H1 (cell line): Measurements from ENCODE around the gene IL17RA. TPM values are rescaled to one million over a fixed set of nuclear protein-coding genes. Genes with fewer than 3 reads are reported as not detected.

Experiments used
- CTCF ChIA-PET: fragments of 300-600 bp; sonication (Branson Sonifier 250); formaldehyde crosslinking; loops from one replicate; lab custom pipeline; 2021; ENCODE audit not compliant: partially characterized antibody; lab: Charles Lee
- POLR2A ChIA-PET: fragments of 300-600 bp; sonication (Branson Sonifier 250); formaldehyde crosslinking; loops from one replicate; lab custom pipeline; 2021; ENCODE audit warnings: inconsistent platforms; ENCODE audit not compliant: partially characterized antibody; lab: Charles Lee
- DNase-seq, 2 experiments: peaks; one replicate each; pipeline versions ENCODE4 v3.0.0 to v3.0.0-alpha.2; 2010 to 2022; ENCODE audit warnings: low spot score in 2 of 2, low read depth in 1 of 2, mixed read lengths in 1 of 2
- FAIRE-seq: peaks from 2 replicates; lab custom pipeline; 2011; peaks lifted over from hg19 to GRCh38; lab: Jason Lieb, UNC
- H2AFZ ChIP-seq: 2 replicates; pipeline ENCODE4 v1.8.1; 2012; ENCODE audit warnings: low read length, inconsistent platforms
- H2AK5ac ChIP-seq: 2 replicates; pipeline ENCODE4 v1.6.1; 2013; ENCODE audit warnings: low read depth, low read length
- H2BK120ac ChIP-seq: replicated peaks from 2 replicates; pipeline ENCODE3; 2013; ENCODE audit warnings: low read depth, low read length, inconsistent platforms
- H2BK12ac ChIP-seq: 2 replicates; pipeline ENCODE4 v1.6.1; 2013; ENCODE audit warnings: low read depth, low read length
- H2BK15ac ChIP-seq: 2 replicates; pipeline ENCODE4 v1.6.1; 2013; ENCODE audit warnings: low read length
- H2BK20ac ChIP-seq: 2 replicates; pipeline ENCODE4 v1.6.1; 2013; ENCODE audit warnings: low read length
- H2BK5ac ChIP-seq: 2 replicates; pipeline ENCODE4 v1.6.1; 2013; ENCODE audit warnings: low read depth, low read length
- H3K14ac ChIP-seq: 2 replicates; pipeline ENCODE4 v1.6.1; 2013; ENCODE audit warnings: inconsistent platforms; ENCODE audit not compliant: insufficient read length
- H3K18ac ChIP-seq: 2 replicates; pipeline ENCODE4 v1.6.1; 2013; ENCODE audit warnings: low read length; ENCODE audit errors: extremely low read depth
- H3K23ac ChIP-seq: 2 replicates; pipeline ENCODE4 v1.6.1; 2013; ENCODE audit warnings: inconsistent platforms; ENCODE audit not compliant: insufficient read length
- H3K23me2 ChIP-seq: 2 replicates; pipeline ENCODE4 v1.6.1; 2013; ENCODE audit warnings: low read depth, low read length
- H3K27ac ChIP-seq: 2 replicates; pipeline ENCODE4 v1.6.1; 2011; ENCODE audit warnings: low read depth, low read length, inconsistent platforms
- H3K27me3 ChIP-seq, 4 experiments: replicated peaks in 1 of 4; 1 replicate in 1 of 4; 2 replicates in 3 of 4; pipeline versions ENCODE4 v1.6.1 to v1.8.1; 2011 to 2013; ENCODE audit warnings: low read length in 3 of 4, mild to moderate bottlenecking in 3 of 4, inconsistent platforms in 2 of 4, mixed read lengths in 2 of 4, moderate library complexity in 1 of 4; ENCODE audit not compliant: control insufficient read depth in 3 of 4, insufficient read depth in 3 of 4; ENCODE audit errors: extremely low read depth in 1 of 4
- H3K36me3 ChIP-seq, 4 experiments: 2 replicates each; pipeline versions ENCODE4 v1.6.1 to v1.8.1; 2011 to 2013; ENCODE audit warnings: mild to moderate bottlenecking in 4 of 4, low read length in 3 of 4, moderate library complexity in 2 of 4, control low read depth in 1 of 4, inconsistent platforms in 1 of 4; ENCODE audit not compliant: insufficient read depth in 4 of 4, control insufficient read depth in 2 of 4
- H3K4ac ChIP-seq: replicated peaks from 2 replicates; pipeline ENCODE3; 2013; ENCODE audit warnings: low read length, low read depth, mixed read lengths, inconsistent platforms; ENCODE audit not compliant: insufficient read length
- H3K4me1 ChIP-seq, 4 experiments: replicated peaks in 1 of 4; 1 replicate in 1 of 4; 2 replicates in 3 of 4; pipeline versions ENCODE4 v1.6.1 to v1.8.1; 2011 to 2013; ENCODE audit warnings: low read length in 3 of 4, inconsistent platforms in 2 of 4, mixed read lengths in 1 of 4; ENCODE audit not compliant: insufficient read depth in 4 of 4, control insufficient read depth in 3 of 4
- H3K4me2 ChIP-seq, 2 experiments: 2 replicates each; pipeline versions ENCODE4 v1.6.1 to v1.8.1; 2011 to 2013; ENCODE audit warnings: low read depth in 2 of 2, low read length in 2 of 2, control low read depth in 1 of 2, inconsistent platforms in 1 of 2, mild to moderate bottlenecking in 1 of 2; ENCODE audit not compliant: insufficient read depth in 1 of 2
- H3K4me3 ChIP-seq, 4 experiments: fragments of 200-600, 300-600 bp in 1 of 4; sonication (generic), shearing (Covaris generic), sonication (Bioruptor Twin) in 1 of 4; 2 replicates each; pipeline versions ENCODE4 v1.5.1 to v1.8.1; 2011 to 2016; ENCODE audit warnings: low read length in 4 of 4, low read depth in 3 of 4, control low read depth in 2 of 4, inconsistent platforms in 2 of 4, mild to moderate bottlenecking in 2 of 4, mixed read lengths in 1 of 4, moderate library complexity in 1 of 4; ENCODE audit not compliant: insufficient read depth in 2 of 4; ENCODE audit errors: extremely low read depth in 1 of 4
- H3K56ac ChIP-seq: replicated peaks from 2 replicates; pipeline ENCODE3; 2013; ENCODE audit warnings: low read depth, mild to moderate bottlenecking, mixed read lengths, low read length, inconsistent platforms; ENCODE audit not compliant: insufficient read length
- H3K79me1 ChIP-seq: 2 replicates; pipeline ENCODE4 v1.6.1; 2013; ENCODE audit warnings: low read depth, low read length, control low read depth
- H3K79me2 ChIP-seq, 2 experiments: 2 replicates each; pipeline versions ENCODE4 v1.6.1 to v1.8.1; 2012 to 2013; ENCODE audit warnings: low read length in 2 of 2, mild to moderate bottlenecking in 2 of 2, inconsistent platforms in 1 of 2; ENCODE audit not compliant: insufficient read depth in 2 of 2, control insufficient read depth in 1 of 2
- H3K9ac ChIP-seq, 4 experiments: replicated peaks in 1 of 4; 1 replicate in 1 of 4; 2 replicates in 3 of 4; pipeline versions ENCODE4 v1.6.1 to v1.8.1; 2011 to 2013; ENCODE audit warnings: low read depth in 3 of 4, low read length in 3 of 4, control low read depth in 2 of 4, mild to moderate bottlenecking in 2 of 4, moderate library complexity in 2 of 4, inconsistent platforms in 1 of 4; ENCODE audit errors: extremely low read depth in 1 of 4
- H3K9me3 ChIP-seq, 2 experiments: 2 replicates each; pipeline versions ENCODE4 v1.6.1 to v1.8.1; 2012 to 2013; ENCODE audit warnings: mild to moderate bottlenecking in 2 of 2, moderate library complexity in 2 of 2, control low read depth in 1 of 2, inconsistent platforms in 1 of 2, low read depth in 1 of 2, low read length in 1 of 2, mixed read lengths in 1 of 2; ENCODE audit not compliant: insufficient read depth in 2 of 2
- H4K20me1 ChIP-seq, 2 experiments: replicated peaks in 1 of 2; 2 replicates each; pipeline versions ENCODE3 to v1.8.1; 2011 to 2013; ENCODE audit warnings: inconsistent platforms in 2 of 2, low read length in 2 of 2, mild to moderate bottlenecking in 1 of 2; ENCODE audit not compliant: insufficient read depth in 2 of 2, control insufficient read depth in 1 of 2
- H4K5ac ChIP-seq: 2 replicates; pipeline ENCODE4 v1.6.1; 2013; ENCODE audit warnings: low read length, low read depth, mixed read lengths, inconsistent platforms; ENCODE audit not compliant: insufficient read length
- H4K8ac ChIP-seq: 2 replicates; pipeline ENCODE4 v1.8.0; 2013; ENCODE audit warnings: mild to moderate bottlenecking, moderate library complexity, low read length, inconsistent platforms; ENCODE audit not compliant: insufficient read depth; ENCODE audit errors: extremely low read depth
- H4K91ac ChIP-seq: replicated peaks from 2 replicates; pipeline ENCODE3; 2013; ENCODE audit warnings: low read length, mixed read lengths, inconsistent platforms; ENCODE audit not compliant: insufficient read length
- ASH2L ChIP-seq: fragments of 200-600, 300-600 bp; sonication (generic); IDR thresholded peaks from one replicate; pipeline ENCODE4 v1.7.1; 2017; ENCODE audit warnings: low read length
- YY1 ChIP-seq: IDR thresholded peaks from 2 replicates; pipeline ENCODE4 v1.6.1; 2011; ENCODE audit warnings: low read depth, mild to moderate bottlenecking, low read length
- WGBS, 2 experiments: shearing (Covaris generic) in 1 of 2; methylation state at CpG; one replicate each; pipeline versions ENCODE4 v1.1.6 to v1.1.7; 2013 to 2015; ENCODE audit warnings: low lambda C conversion rate in 2 of 2, mixed read lengths in 2 of 2, inconsistent platforms in 1 of 2, low coverage in 1 of 2, missing lambda C conversion rate in 1 of 2; ENCODE audit not compliant: insufficient replicate concordance in 2 of 2, insufficient coverage in 1 of 2, insufficient read length in 1 of 2; ENCODE audit errors: extremely low coverage in 1 of 2, missing lambda C conversion rate in 1 of 2; 5-methylcytosine and 5-hydroxymethylcytosine counted together
- polyA plus RNA-seq, 7 experiments: library from polyadenylated mRNA; depleted of rRNA in 3 of 7; stranded (reverse) in 5 of 7; unstranded in 2 of 7; fragments of >200 nt in 5 of 7; fragments of 200-250 nt in 2 of 7; gene quantifications; 1 replicate in 5 of 7; 2 replicates in 1 of 7; 4 replicates in 1 of 7; pipeline versions ENCODE4 v1.2.1 to v1.2.3, GENCODE V29; 2011 to 2013; ENCODE audit warnings: missing spikeins in 2 of 7, mixed read lengths in 2 of 7
- total RNA-seq: library from RNA; stranded (reverse); fragmentation: NEBNext Ultra II Directional; extraction: Animal tissue kit (Norgen Biotek cat#: 25700); gene quantifications from 2 replicates; pipeline ENCODE4 v1.2.1, GENCODE V29; 2021

IL17RA gene
- total and polyA plus RNA-seq, 2 of the 8 experiments (the other 6 are each of a cell fraction or from before 2014, with no cell fraction given), result 5.6 to 9.9 TPM

DNA sequence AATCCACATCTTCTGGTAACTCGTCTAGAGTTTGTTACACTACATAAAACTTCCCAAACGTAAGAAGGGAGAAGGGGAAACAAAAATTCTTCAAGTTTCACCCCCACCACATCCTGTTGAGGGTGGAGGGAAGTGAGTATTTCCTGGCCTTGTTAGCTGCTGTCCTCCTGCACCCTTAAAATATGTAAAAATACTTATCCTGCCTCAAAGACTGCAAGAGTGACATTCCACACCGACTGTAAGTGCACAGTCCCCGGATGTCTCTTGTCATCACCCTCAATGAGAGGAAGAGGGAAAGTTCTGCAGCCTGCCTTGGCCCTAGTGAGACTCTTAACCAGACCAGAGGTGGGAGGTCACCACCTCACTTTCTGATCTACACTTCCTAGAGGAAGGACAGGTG is 33.1 kb downstream of the IL17RA start:
- Histone ChIP-seq H4K20me1 (peaks cover 2 to 7% of the 10 kb centered on the region in 2 experiments), H2AK5ac (no peak overlapping the region), H3K4me1 (peaks cover 4 to 17% (median 12%) of the 10 kb centered on the region in 4 experiments), H3K56ac (no peak overlapping the region), H2BK120ac (peak overlapping the region; percentile 21), H3K4me2 (no peak overlapping the region), H3K23me2 (peaks cover 6% of the 10 kb centered on the region; the same call in 1 of the 2 replicates), H2BK12ac (0 out of 2 replicates have a peak overlapping the region, but pooled peaks have one; percentile 17), H3K4me3 (no peak overlapping the region), H2BK15ac (no peak overlapping the region), H4K5ac (no peak overlapping the region), H3K14ac (no peak overlapping the region), H2BK20ac (0 out of 2 replicates have a peak overlapping the region, but pooled peaks have one; percentile 32), H3K27ac (no peak overlapping the region), H3K79me1 (0 out of 2 replicates have a peak, but pooled peaks cover 4% of the 10 kb centered on the region), H3K4ac (no peak overlapping the region), H3K36me3 (no peaks in the 10 kb centered on the region), H2AFZ (no peak overlapping the region), H4K8ac (no peak overlapping the region), H3K27me3 (peaks cover 0 to 4% (median 4%) of the 10 kb centered on the region in 4 experiments; a peak in 4 of 7 replicates), H3K9me3 (no peaks in the 10 kb centered on the region), H3K23ac (no peak overlapping the region), H3K18ac (no peak overlapping the region), H4K91ac (peak overlapping the region; percentile 29), H3K9ac (no peak overlapping the region), H3K79me2 (no peaks in the 10 kb centered on the region), H2BK5ac (no peak overlapping the region)
- no peak for TF ChIP-seq ASH2L
- no peak for TF ChIP-seq YY1
- POLR2A ChIA-PET, result interaction anchor here (1.1 kb wide), 1 partner anchor 17 kb away, joined by 3 read pairs; no protein-coding TSS in a partner anchor
- FAIRE-seq, result no peak
- 81% methylated on average over 4 of the region's 4 CpGs; no CpG with 5 or more reads in 1 of the 2 experiments for WGBS, 2 experiments
- CTCF ChIA-PET, result interaction anchor here (0.9 to 5.9 kb wide), 4 partner anchors 11 to 55 kb away, joined by 4 to 29 read pairs (median 16); no protein-coding TSS in a partner anchor
- no peak for DNase-seq
